Measurements from ENCODE around the gene DYNLRB1. TPM values are rescaled to one million over a fixed set of nuclear protein-coding genes. Genes with fewer than 3 reads are reported as not detected.

The DYNLRB1 gene
- total and polyA plus RNA-seq, 9 of the 15 experiments (the other 6 are each of a cell fraction or from before 2014, with no cell fraction given): 48.7 to 358 (median 121) TPM

- in situ Hi-C loops (cut with MboI) (no loop called here), intact Hi-C loops (cut with micrococcal nuclease) (no loop called here)
- H3K79me2 ChIP-seq (ENCODE audit: control insufficient read depth, insufficient read depth, low read length): no peaks in the 10 kb centered on the region
- H3K27ac ChIP-seq (ENCODE audit: extremely low read depth, low read depth, low read length): no peak overlapping the region
- no peaks in the 10 kb centered on the region; a peak in 1 of 5 replicates for H3K27me3 ChIP-seq (ENCODE audit: control insufficient read depth in 2 of 2, insufficient read depth in 2 of 2, low read length in 2 of 2)
- ChIA-PET CTCF (ENCODE audit: low intra/inter-chr PET ratio) (no interaction called here), POLR2A (no interaction called here)
- peaks cover 10 to 20% of the 10 kb centered on the region in 2 experiments; a peak in 4 of 5 replicates for H3K4me1 ChIP-seq (replicated peaks in 1 of 2; ENCODE audit: control insufficient read depth in 2 of 2, insufficient read depth in 2 of 2, low read length in 2 of 2)
- FAIRE-seq (no peak), ATAC-seq (no peak), DNase-seq (ENCODE audit: extremely low read depth in 1 of 4, low spot score in 3 of 4) (no peak)
- no peaks in the 10 kb centered on the region for H4K20me1 ChIP-seq (replicated peaks; ENCODE audit: control insufficient read depth, insufficient read depth, low read length)
- no TSS peak for BruUV-seq (replicated peaks)
- H2AFZ ChIP-seq (ENCODE audit: low read depth, low read length): no peak overlapping the region
- H3K36me3 ChIP-seq (ENCODE audit: control insufficient read depth, insufficient read depth, low read length): no peaks in the 10 kb centered on the region
- WGBS (ENCODE audit: insufficient coverage, low coverage, missing lambda C conversion rate): 61% methylated on average over 6 of the region's 6 CpGs
- H3K9ac ChIP-seq (ENCODE audit: insufficient read depth in 1 of 2, low read depth in 2 of 2, low read length in 2 of 2): no peak overlapping the region; a peak in 1 of 4 replicates
- no peak overlapping the region for H3K4me3 ChIP-seq
- H3K9me1 ChIP-seq (ENCODE audit: control insufficient read depth, insufficient read depth, low read length): peaks cover 10% of the 10 kb centered on the region
- no peaks in the 10 kb centered on the region for H3K9me3 ChIP-seq (replicated peaks; ENCODE audit: control insufficient read depth, insufficient read depth, low read depth, low read length)
- TF ChIP-seq, protein P1, sequence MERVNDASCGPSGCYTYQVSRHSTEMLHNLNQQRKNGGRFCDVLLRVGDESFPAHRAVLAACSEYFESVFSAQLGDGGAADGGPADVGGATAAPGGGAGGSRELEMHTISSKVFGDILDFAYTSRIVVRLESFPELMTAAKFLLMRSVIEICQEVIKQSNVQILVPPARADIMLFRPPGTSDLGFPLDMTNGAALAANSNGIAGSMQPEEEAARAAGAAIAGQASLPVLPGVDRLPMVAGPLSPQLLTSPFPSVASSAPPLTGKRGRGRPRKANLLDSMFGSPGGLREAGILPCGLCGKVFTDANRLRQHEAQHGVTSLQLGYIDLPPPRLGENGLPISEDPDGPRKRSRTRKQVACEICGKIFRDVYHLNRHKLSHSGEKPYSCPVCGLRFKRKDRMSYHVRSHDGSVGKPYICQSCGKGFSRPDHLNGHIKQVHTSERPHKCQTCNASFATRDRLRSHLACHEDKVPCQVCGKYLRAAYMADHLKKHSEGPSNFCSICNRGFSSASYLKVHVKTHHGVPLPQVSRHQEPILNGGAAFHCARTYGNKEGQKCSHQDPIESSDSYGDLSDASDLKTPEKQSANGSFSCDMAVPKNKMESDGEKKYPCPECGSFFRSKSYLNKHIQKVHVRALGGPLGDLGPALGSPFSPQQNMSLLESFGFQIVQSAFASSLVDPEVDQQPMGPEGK (CRISPR knock-in tag; IDR thresholded peaks at IDR 0.05; ENCODE audit: borderline replicate concordance): no peak
- no peak for TF ChIP-seq DDX20 (tag; IDR thresholded peaks at IDR 0.05; ENCODE audit: low read depth)
- TF ChIP-seq ZNF57 (CRISPR knock-in tag; IDR thresholded peaks at IDR 0.05): no peak
- TF ChIP-seq ZFP30 (CRISPR knock-in tag; IDR thresholded peaks at IDR 0.05; ENCODE audit: borderline replicate concordance): no peak
- no peak for TF ChIP-seq CEBPG (CRISPR knock-in tag; IDR thresholded peaks at IDR 0.05)
- no peak for TF ChIP-seq CEBPG (tag; conservative IDR thresholded peaks at IDR 0.05 in 1 of 2, IDR thresholded peaks at IDR 0.05 in 1 of 2)
- no peak for TF ChIP-seq ARID3B (CRISPR knock-in tag; IDR thresholded peaks at IDR 0.05; ENCODE audit: borderline replicate concordance)
- no peak for TF ChIP-seq KDM2B (CRISPR knock-in tag; IDR thresholded peaks at IDR 0.05)
- TF ChIP-seq IRF2 (CRISPR knock-in tag; IDR thresholded peaks at IDR 0.05): no peak
- TF ChIP-seq USF2 (CRISPR knock-in tag; IDR thresholded peaks at IDR 0.05): no peak
- TF ChIP-seq ZNF384 (IDR thresholded peaks at IDR 0.05; ENCODE audit: low read depth, low read length): no peak
- no peak for TF ChIP-seq PHTF2 (CRISPR knock-in tag; IDR thresholded peaks at IDR 0.05)
- TF ChIP-seq MAFK (IDR thresholded peaks at IDR 0.05; ENCODE audit: low read length): no peak
- H3K4me2 ChIP-seq (ENCODE audit: insufficient read depth, low read length): no peak overlapping the region
These were observed 36.3 kb downstream of the DYNLRB1 start for GRCh38 chr20:34552569-34552968.

All from K562 (cell line).